K562 (cell line): ENCODE measurements around the gene UQCC2. TPM values are rescaled to one million over a fixed set of nuclear protein-coding genes. Genes with fewer than 3 reads are reported as not detected.

Experiments
- CREB1 ChIP-seq, 2 experiments: sonication (generic) in 1 of 2; formaldehyde crosslinking in 1 of 2; IDR thresholded peaks; 2 replicates each; pipeline versions ENCODE4 v1.6.1 to v1.8.0; 2012 to 2022; ENCODE audit warnings: inconsistent platforms in 1 of 2, mild to moderate bottlenecking in 1 of 2, missing genetic modification reagents in 1 of 2, moderate library complexity in 1 of 2
- EGR1 ChIP-seq: fragments of 450-650 bp; conservative IDR thresholded peaks from 2 replicates; pipeline ENCODE4 v1.6.1; 2017; ENCODE audit warnings: mild to moderate bottlenecking
- EWSR1 ChIP-seq: fragments of 450-650 bp; IDR thresholded peaks from 2 replicates; pipeline ENCODE4 v1.6.1; 2018; ENCODE audit warnings: borderline replicate concordance, mild to moderate bottlenecking, low read depth, moderate library complexity; ENCODE audit not compliant: partially characterized antibody
- HDAC8 ChIP-seq: fragments of 450-650 bp; IDR thresholded peaks from 2 replicates; pipeline ENCODE4 v1.6.1; 2016; ENCODE audit warnings: mild to moderate bottlenecking, missing genetic modification characterization, moderate library complexity, missing compliant biosample characterization
- KLF13 ChIP-seq: fragments of 450-650 bp; IDR thresholded peaks from 2 replicates; pipeline ENCODE4 v1.6.1; 2016; ENCODE audit warnings: missing genetic modification characterization, low read depth, mild to moderate bottlenecking, missing compliant biosample characterization, moderate library complexity, borderline replicate concordance
- MAZ ChIP-seq, 2 experiments: fragments of 450-650 bp in 1 of 2; sonication (generic) in 1 of 2; formaldehyde crosslinking; IDR thresholded peaks in 1 of 2; conservative IDR thresholded peaks in 1 of 2; 2 replicates each; pipeline versions ENCODE4 v1.4.0 to v1.5.0; 2020; ENCODE audit warnings: mild to moderate bottlenecking in 1 of 2, missing genetic modification reagents in 1 of 2
- MTF1 ChIP-seq: fragments of 250-450 bp; sonication (Bioruptor Pico); IDR thresholded peaks from 2 replicates; pipeline ENCODE4 v1.9.0; 2021; ENCODE audit warnings: moderate library complexity, mild to moderate bottlenecking, inconsistent platforms, borderline replicate concordance
- PHTF2 ChIP-seq: fragments of 250-450 bp; sonication (Bioruptor Pico); IDR thresholded peaks from 2 replicates; pipeline ENCODE4 v1.5.0; 2021; ENCODE audit warnings: mild to moderate bottlenecking
- ZFX ChIP-seq: sonication (generic); formaldehyde crosslinking; IDR thresholded peaks from 2 replicates; pipeline ENCODE4 v1.8.0; 2022; ENCODE audit warnings: mild to moderate bottlenecking, missing genetic modification reagents, moderate library complexity
- ZNF197 ChIP-seq: fragments of 200-800 bp; sonication (Bioruptor generic); IDR thresholded peaks from 2 replicates; pipeline ENCODE4 v1.6.1; 2016; ENCODE audit warnings: low read depth, missing genetic modification characterization, missing compliant biosample characterization
- ZNF3 ChIP-seq: fragments of 250-450 bp; sonication (Bioruptor Pico); IDR thresholded peaks from 2 replicates; pipeline ENCODE4 v1.5.0; 2021; ENCODE audit warnings: mild to moderate bottlenecking, moderate library complexity
- ZNF384 ChIP-seq: IDR thresholded peaks from 2 replicates; pipeline ENCODE4 v1.6.1; 2012; ENCODE audit warnings: low read depth, low read length, improper control_type of control experiment
- polyA plus RNA-seq, 8 experiments: library from polyadenylated mRNA; depleted of rRNA in 4 of 8; stranded (reverse) in 5 of 8; unstranded in 3 of 8; fragments of >200 nt; fragmentation: Nextera tagmentation in 2 of 8; fragmentation: Illumina TruSeq in 1 of 8; extraction: Ambion mirVana in 2 of 8; extraction: Trizol in 1 of 8; gene quantifications; 2 replicates each; pipeline versions ENCODE4 v1.2.1 to v1.2.3, GENCODE V29; 2011 to 2014; ENCODE audit warnings: inconsistent platforms in 1 of 8, missing spikeins in 1 of 8
- total RNA-seq, 7 experiments: library from RNA; depleted of rRNA in 6 of 7; stranded (reverse); fragments of >200 nt in 6 of 7; fragmentation: Illumina TruSeq in 2 of 7; extraction: Trizol in 2 of 7; gene quantifications; 2 replicates each; pipeline versions ENCODE4 v1.2.1 to v1.2.3, GENCODE V29; 2011 to 2021; ENCODE audit warnings: low replicate concordance in 1 of 7
- TF ChIP-seq, protein P1 (sequence below): fragments of 200-800 bp; sonication (Bioruptor generic); IDR thresholded peaks from 2 replicates; pipeline ENCODE4 v1.6.1; 2016; ENCODE audit warnings: missing genetic modification characterization, missing compliant biosample characterization
- TF ChIP-seq, protein P2 (sequence below): fragments of 150-350 bp; conservative IDR thresholded peaks from 2 replicates; pipeline ENCODE4 v1.6.1; 2014; ENCODE audit warnings: low read length

Gene UQCC2
- total and polyA plus RNA-seq, 9 of the 15 experiments (the other 6 are each of a cell fraction or from before 2014, with no cell fraction given) = 58.5 to 927 (median 158) TPM

DNA sequence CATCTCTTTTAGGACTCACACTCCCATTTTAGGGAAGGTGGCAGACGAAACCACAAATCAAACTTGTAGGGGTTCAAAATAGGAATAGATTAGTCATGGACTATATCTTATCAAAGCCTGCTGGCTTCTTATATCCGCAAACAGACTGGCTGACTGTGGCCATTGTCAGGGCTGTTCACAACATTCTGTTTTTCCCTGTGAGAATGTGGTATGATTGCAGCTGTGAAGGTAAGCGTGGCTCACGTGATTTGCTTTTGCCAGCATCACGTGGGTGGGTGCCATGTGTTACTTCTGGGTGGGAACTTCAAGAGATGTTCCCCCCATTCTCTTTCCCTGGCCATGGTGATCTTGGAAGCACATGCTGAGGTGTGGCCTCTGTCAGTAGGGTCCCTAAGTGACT is 29.3 kb upstream of the UQCC2 start (continued):
- TF ChIP-seq, protein P1, sequence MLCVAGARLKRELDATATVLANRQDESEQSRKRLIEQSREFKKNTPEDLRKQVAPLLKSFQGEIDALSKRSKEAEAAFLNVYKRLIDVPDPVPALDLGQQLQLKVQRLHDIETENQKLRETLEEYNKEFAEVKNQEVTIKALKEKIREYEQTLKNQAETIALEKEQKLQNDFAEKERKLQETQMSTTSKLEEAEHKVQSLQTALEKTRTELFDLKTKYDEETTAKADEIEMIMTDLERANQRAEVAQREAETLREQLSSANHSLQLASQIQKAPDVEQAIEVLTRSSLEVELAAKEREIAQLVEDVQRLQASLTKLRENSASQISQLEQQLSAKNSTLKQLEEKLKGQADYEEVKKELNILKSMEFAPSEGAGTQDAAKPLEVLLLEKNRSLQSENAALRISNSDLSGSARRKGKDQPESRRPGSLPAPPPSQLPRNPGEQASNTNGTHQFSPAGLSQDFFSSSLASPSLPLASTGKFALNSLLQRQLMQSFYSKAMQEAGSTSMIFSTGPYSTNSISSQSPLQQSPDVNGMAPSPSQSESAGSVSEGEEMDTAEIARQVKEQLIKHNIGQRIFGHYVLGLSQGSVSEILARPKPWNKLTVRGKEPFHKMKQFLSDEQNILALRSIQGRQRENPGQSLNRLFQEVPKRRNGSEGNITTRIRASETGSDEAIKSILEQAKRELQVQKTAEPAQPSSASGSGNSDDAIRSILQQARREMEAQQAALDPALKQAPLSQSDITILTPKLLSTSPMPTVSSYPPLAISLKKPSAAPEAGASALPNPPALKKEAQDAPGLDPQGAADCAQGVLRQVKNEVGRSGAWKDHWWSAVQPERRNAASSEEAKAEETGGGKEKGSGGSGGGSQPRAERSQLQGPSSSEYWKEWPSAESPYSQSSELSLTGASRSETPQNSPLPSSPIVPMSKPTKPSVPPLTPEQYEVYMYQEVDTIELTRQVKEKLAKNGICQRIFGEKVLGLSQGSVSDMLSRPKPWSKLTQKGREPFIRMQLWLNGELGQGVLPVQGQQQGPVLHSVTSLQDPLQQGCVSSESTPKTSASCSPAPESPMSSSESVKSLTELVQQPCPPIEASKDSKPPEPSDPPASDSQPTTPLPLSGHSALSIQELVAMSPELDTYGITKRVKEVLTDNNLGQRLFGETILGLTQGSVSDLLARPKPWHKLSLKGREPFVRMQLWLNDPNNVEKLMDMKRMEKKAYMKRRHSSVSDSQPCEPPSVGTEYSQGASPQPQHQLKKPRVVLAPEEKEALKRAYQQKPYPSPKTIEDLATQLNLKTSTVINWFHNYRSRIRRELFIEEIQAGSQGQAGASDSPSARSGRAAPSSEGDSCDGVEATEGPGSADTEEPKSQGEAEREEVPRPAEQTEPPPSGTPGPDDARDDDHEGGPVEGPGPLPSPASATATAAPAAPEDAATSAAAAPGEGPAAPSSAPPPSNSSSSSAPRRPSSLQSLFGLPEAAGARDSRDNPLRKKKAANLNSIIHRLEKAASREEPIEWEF (CRISPR knock-in tag) = no peak
- TF ChIP-seq HDAC8 (tag) (no peak), MTF1 (CRISPR knock-in tag) (no peak), EWSR1 (no peak), ZFX (no peak), ZNF197 (CRISPR knock-in tag) (no peak), KLF13 (tag) (no peak), MAZ (CRISPR knock-in tag; conservative IDR thresholded peaks at IDR 0.05 in 1 of 2, IDR thresholded peaks at IDR 0.05 in 1 of 2) (no peak), ZNF384 (no peak), PHTF2 (no peak), ZNF3 (CRISPR knock-in tag) (no peak), EGR1 (no peak), CREB1 (IDR thresholded peaks at IDR 0.05) (no peak), CREB1 (CRISPR knock-in tag; IDR thresholded peaks at IDR 0.05) (no peak)
- TF ChIP-seq, protein P2, sequence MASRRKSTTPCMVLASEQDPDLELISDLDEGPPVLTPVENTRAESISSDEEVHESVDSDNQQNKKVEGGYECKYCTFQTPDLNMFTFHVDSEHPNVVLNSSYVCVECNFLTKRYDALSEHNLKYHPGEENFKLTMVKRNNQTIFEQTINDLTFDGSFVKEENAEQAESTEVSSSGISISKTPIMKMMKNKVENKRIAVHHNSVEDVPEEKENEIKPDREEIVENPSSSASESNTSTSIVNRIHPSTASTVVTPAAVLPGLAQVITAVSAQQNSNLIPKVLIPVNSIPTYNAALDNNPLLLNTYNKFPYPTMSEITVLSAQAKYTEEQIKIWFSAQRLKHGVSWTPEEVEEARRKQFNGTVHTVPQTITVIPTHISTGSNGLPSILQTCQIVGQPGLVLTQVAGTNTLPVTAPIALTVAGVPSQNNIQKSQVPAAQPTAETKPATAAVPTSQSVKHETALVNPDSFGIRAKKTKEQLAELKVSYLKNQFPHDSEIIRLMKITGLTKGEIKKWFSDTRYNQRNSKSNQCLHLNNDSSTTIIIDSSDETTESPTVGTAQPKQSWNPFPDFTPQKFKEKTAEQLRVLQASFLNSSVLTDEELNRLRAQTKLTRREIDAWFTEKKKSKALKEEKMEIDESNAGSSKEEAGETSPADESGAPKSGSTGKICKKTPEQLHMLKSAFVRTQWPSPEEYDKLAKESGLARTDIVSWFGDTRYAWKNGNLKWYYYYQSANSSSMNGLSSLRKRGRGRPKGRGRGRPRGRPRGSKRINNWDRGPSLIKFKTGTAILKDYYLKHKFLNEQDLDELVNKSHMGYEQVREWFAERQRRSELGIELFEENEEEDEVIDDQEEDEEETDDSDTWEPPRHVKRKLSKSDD = no peak
- TF ChIP-seq, all 486 proteins: peak for 15
